H9 (cell line): ENCODE results near the gene ACP4. TPM values are rescaled to one million over a fixed set of nuclear protein-coding genes. Genes with fewer than 3 reads are reported as not detected.

Experiments used
- DNase-seq: peaks from one replicate; pipeline ENCODE4 v3.0.0-alpha.2; 2017
- H2AFZ ChIP-seq: one replicate; pipeline ENCODE4 v1.6.1; 2013; ENCODE audit warnings: mild to moderate bottlenecking, low read length, control low read depth, moderate library complexity
- H2AK5ac ChIP-seq: 2 replicates; pipeline ENCODE4 v1.6.1; 2013; ENCODE audit warnings: low read length, control low read depth, mixed read lengths; ENCODE audit not compliant: insufficient read length
- H2BK120ac ChIP-seq: one replicate; pipeline ENCODE4 v1.6.1; 2013; ENCODE audit warnings: low read depth, mild to moderate bottlenecking, low read length, control low read depth, inconsistent platforms; ENCODE audit not compliant: poor library complexity, severe bottlenecking
- H2BK12ac ChIP-seq: 2 replicates; pipeline ENCODE4 v1.6.1; 2013; ENCODE audit warnings: low read length, control low read depth, mixed read lengths, low read depth; ENCODE audit not compliant: insufficient read length
- H2BK15ac ChIP-seq: 2 replicates; pipeline ENCODE4 v1.6.1; 2013; ENCODE audit warnings: low read depth, low read length, control low read depth
- H2BK20ac ChIP-seq: one replicate; pipeline ENCODE4 v1.6.1; 2013; ENCODE audit warnings: low read depth, mild to moderate bottlenecking, low read length, control low read depth, inconsistent platforms; ENCODE audit not compliant: poor library complexity, severe bottlenecking
- H2BK5ac ChIP-seq: 2 replicates; pipeline ENCODE4 v1.6.1; 2013; ENCODE audit warnings: low read length, control low read depth, mixed read lengths; ENCODE audit not compliant: insufficient read length
- H3K14ac ChIP-seq: 2 replicates; pipeline ENCODE4 v1.6.1; 2013; ENCODE audit warnings: low read length, control low read depth; ENCODE audit not compliant: insufficient read depth
- H3K18ac ChIP-seq: 2 replicates; pipeline ENCODE4 v1.6.1; 2013; ENCODE audit warnings: low read depth, mild to moderate bottlenecking, mixed read lengths, low read length, control low read depth; ENCODE audit not compliant: insufficient read length
- H3K23ac ChIP-seq: 2 replicates; pipeline ENCODE4 v1.6.1; 2013; ENCODE audit warnings: low read length, control low read depth, mixed read lengths, low read depth; ENCODE audit not compliant: insufficient read length
- H3K23me2 ChIP-seq: 2 replicates; pipeline ENCODE4 v1.6.1; 2013; ENCODE audit warnings: low read depth, mild to moderate bottlenecking, mixed read lengths, low read length, control low read depth; ENCODE audit not compliant: insufficient read length, poor library complexity, severe bottlenecking
- H3K27ac ChIP-seq: 2 replicates; pipeline ENCODE4 v1.5.1; 2013; ENCODE audit warnings: low read length, control low read depth, mixed read lengths, low read depth; ENCODE audit not compliant: insufficient read length
- H3K27me3 ChIP-seq: 2 replicates; pipeline ENCODE4 v1.6.1; 2013; ENCODE audit warnings: low read length, control low read depth, inconsistent platforms; ENCODE audit not compliant: insufficient read depth
- H3K4ac ChIP-seq: 2 replicates; pipeline ENCODE4 v1.6.1; 2013; ENCODE audit warnings: low read depth, mild to moderate bottlenecking, control low read depth, inconsistent platforms, low read length, moderate library complexity
- H3K4me1 ChIP-seq: 2 replicates; pipeline ENCODE4 v1.6.1; 2013; ENCODE audit warnings: low read length, control low read depth, inconsistent platforms; ENCODE audit not compliant: insufficient read depth
- H3K4me2 ChIP-seq: 2 replicates; pipeline ENCODE4 v1.6.1; 2013; ENCODE audit warnings: low read length, control low read depth, mixed read lengths; ENCODE audit not compliant: insufficient read length, insufficient read depth
- H3K56ac ChIP-seq: 2 replicates; pipeline ENCODE4 v1.6.1; 2013; ENCODE audit warnings: low read depth, mild to moderate bottlenecking, mixed read lengths, low read length, control low read depth; ENCODE audit not compliant: insufficient read length
- H3K79me1 ChIP-seq: 2 replicates; pipeline ENCODE4 v1.6.1; 2013; ENCODE audit warnings: low read depth, mild to moderate bottlenecking, moderate library complexity, low read length, control low read depth, inconsistent platforms; ENCODE audit not compliant: insufficient read depth, poor library complexity, severe bottlenecking
- H3K79me2 ChIP-seq: 2 replicates; pipeline ENCODE4 v1.6.1; 2013; ENCODE audit warnings: low read length, control low read depth, inconsistent platforms; ENCODE audit not compliant: insufficient read depth
- H3K9ac ChIP-seq: 2 replicates; pipeline ENCODE4 v1.6.1; 2013; ENCODE audit warnings: low read length, control low read depth, mixed read lengths; ENCODE audit not compliant: insufficient read length; ENCODE audit errors: extremely low read depth
- H3K9me3 ChIP-seq: one replicate; pipeline ENCODE4 v1.6.1; 2013; ENCODE audit warnings: low read depth, low read length, inconsistent platforms; ENCODE audit not compliant: control insufficient read depth
- H3T11ph ChIP-seq: one replicate; pipeline ENCODE4 v1.6.1; 2013; ENCODE audit warnings: mild to moderate bottlenecking, low read length, control low read depth, inconsistent platforms
- H4K20me1 ChIP-seq: one replicate; pipeline ENCODE4 v1.6.1; 2013; ENCODE audit not compliant: control insufficient read depth, insufficient read length, insufficient read depth
- H4K5ac ChIP-seq: 2 replicates; pipeline ENCODE4 v1.6.1; 2013; ENCODE audit warnings: low read depth, mild to moderate bottlenecking, mixed read lengths, low read length, control low read depth; ENCODE audit not compliant: insufficient read length
- H4K8ac ChIP-seq: replicated peaks from 2 replicates; pipeline ENCODE4 v1.6.1; 2013; ENCODE audit warnings: low read length, control low read depth, mixed read lengths, low read depth; ENCODE audit not compliant: insufficient read length
- H4K91ac ChIP-seq: 2 replicates; pipeline ENCODE4 v1.6.1; 2013; ENCODE audit warnings: low read depth, mild to moderate bottlenecking, moderate library complexity, mixed read lengths, low read length, control low read depth; ENCODE audit not compliant: insufficient read length
- H3K27ac Mint-ChIP-seq, 3 experiments: 2 replicates in 2 of 3; 3 replicates in 1 of 3; pipeline ENCODE4 v1.8.0; 2020 to 2021; ENCODE audit warnings: mixed read lengths in 3 of 3, mild to moderate bottlenecking in 1 of 3, moderate library complexity in 1 of 3
- H3K27me3 Mint-ChIP-seq: 2 replicates; pipeline ENCODE4 v1.8.0; 2021; ENCODE audit warnings: low read depth, mild to moderate bottlenecking, moderate library complexity, mixed read lengths
- H3K36me3 Mint-ChIP-seq, 3 experiments: 2 replicates in 2 of 3; 3 replicates in 1 of 3; pipeline ENCODE4 v1.8.0; 2020 to 2021; ENCODE audit warnings: low read depth in 3 of 3, mixed read lengths in 3 of 3; ENCODE audit not compliant: insufficient read depth in 1 of 3
- H3K4me1 Mint-ChIP-seq, 2 experiments: 2 replicates each; pipeline ENCODE4 v1.8.0; 2020; ENCODE audit warnings: mixed read lengths in 2 of 2
- H3K4me3 Mint-ChIP-seq, 2 experiments: 2 replicates in 1 of 2; 3 replicates in 1 of 2; pipeline ENCODE4 v1.8.0; 2020 to 2021; ENCODE audit warnings: mild to moderate bottlenecking in 2 of 2, mixed read lengths in 2 of 2, moderate library complexity in 1 of 2
- H3K9me3 Mint-ChIP-seq, 2 experiments: 2 replicates in 1 of 2; 3 replicates in 1 of 2; pipeline ENCODE4 v1.8.0; 2020; ENCODE audit warnings: mild to moderate bottlenecking in 2 of 2, mixed read lengths in 2 of 2, moderate library complexity in 1 of 2
- WGBS: extraction: QIAGEN DNeasy Blood & Tissue Kit; methylation state at CpG from one replicate; pipeline ENCODE4 v1.1.7; 2013; ENCODE audit warnings: missing lambda C conversion rate, low lambda C conversion rate, mixed read lengths; ENCODE audit not compliant: insufficient read length; ENCODE audit errors: extremely low coverage; 5-methylcytosine and 5-hydroxymethylcytosine counted together
- total RNA-seq: library from RNA; stranded (reverse); gene quantifications from 2 replicates; pipeline ENCODE4 v1.2.1, GENCODE V29; 2021
- TF ChIP-seq, protein P1 (sequence below): fragments of 200-600 bp; sonication (generic); conservative IDR thresholded peaks from 3 replicates; pipeline ENCODE4 v1.8.0; 2021; ENCODE audit warnings: antibody characterized with exemption, mild to moderate bottlenecking

The ACP4 gene
- total RNA-seq, 1 experiment from 2014 or later = not detected

DNA sequence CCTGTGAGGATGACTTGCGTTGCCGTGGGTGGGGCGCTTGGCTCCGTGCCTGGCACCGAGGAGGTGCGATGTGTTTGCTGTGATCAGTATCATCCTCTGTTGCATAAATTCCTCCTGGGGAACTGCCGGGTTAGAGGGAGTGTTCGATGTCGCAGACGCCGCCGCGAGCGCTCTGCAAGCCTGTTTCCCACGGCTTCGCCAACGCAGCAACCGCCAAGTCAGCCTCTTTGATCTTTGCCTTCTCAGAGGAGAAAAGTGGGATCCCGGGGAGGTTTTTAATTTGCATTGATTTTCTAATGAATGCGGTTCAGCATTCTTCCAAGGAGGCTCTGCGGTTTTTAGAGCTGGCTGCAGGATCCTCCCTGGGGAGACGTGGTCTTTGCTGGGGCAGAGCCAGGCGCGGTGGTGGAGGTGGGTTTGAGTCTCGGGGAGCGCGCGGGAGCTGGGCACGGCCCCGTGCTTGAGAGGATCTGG lies 12.3 kb upstream of the ACP4 start:
- Histone ChIP-seq H3K9me3 (no peaks in the 10 kb centered on the region), H3K18ac (no peak overlapping the region), H2AK5ac (no peak overlapping the region), H3K56ac (no peak overlapping the region), H2BK120ac (no peak overlapping the region), H3K79me1 (no peaks in the 10 kb centered on the region), H3K23me2 (no peaks in the 10 kb centered on the region), H3K14ac (no peak overlapping the region), H4K20me1 (no peaks in the 10 kb centered on the region), H2BK20ac (no peak overlapping the region), H4K8ac (no peak overlapping the region), H2BK12ac (no peak overlapping the region), H4K91ac (no peak overlapping the region), H4K5ac (no peak overlapping the region), H3K4me1 (peaks cover 2% of the 10 kb centered on the region; the same call in 1 of the 2 replicates), H3K9ac (no peak overlapping the region), H3K79me2 (no peaks in the 10 kb centered on the region), H2AFZ (no peak overlapping the region), H3T11ph (no peak overlapping the region), H3K4me2 (peak overlapping the region; percentile 58), H3K23ac (no peak overlapping the region), H3K27me3 (peaks cover 17% of the 10 kb centered on the region; the same call in 1 of the 2 replicates), H3K27ac (no peak overlapping the region), H2BK15ac (no peak overlapping the region), H3K4ac (no peak overlapping the region), H2BK5ac (no peak overlapping the region)
- Mint-ChIP-seq H3K9me3 (peaks cover 2 to 8% of the 10 kb centered on the region in 2 experiments; a peak in 4 of 5 replicates), H3K4me1 (peaks cover 14 to 27% of the 10 kb centered on the region in 2 experiments), H3K36me3 (no peaks in the 10 kb centered on the region), H3K4me3 (peak overlapping the region; percentile 19 to 72; a peak in 3 of 5 replicates), H3K27ac (no peak overlapping the region), H3K27me3 (peaks cover 100% of the 10 kb centered on the region)
- WGBS = no CpG with 5 or more reads among the region's 30 CpGs
- DNase-seq = peak; percentile 79
- TF ChIP-seq, protein P1, sequence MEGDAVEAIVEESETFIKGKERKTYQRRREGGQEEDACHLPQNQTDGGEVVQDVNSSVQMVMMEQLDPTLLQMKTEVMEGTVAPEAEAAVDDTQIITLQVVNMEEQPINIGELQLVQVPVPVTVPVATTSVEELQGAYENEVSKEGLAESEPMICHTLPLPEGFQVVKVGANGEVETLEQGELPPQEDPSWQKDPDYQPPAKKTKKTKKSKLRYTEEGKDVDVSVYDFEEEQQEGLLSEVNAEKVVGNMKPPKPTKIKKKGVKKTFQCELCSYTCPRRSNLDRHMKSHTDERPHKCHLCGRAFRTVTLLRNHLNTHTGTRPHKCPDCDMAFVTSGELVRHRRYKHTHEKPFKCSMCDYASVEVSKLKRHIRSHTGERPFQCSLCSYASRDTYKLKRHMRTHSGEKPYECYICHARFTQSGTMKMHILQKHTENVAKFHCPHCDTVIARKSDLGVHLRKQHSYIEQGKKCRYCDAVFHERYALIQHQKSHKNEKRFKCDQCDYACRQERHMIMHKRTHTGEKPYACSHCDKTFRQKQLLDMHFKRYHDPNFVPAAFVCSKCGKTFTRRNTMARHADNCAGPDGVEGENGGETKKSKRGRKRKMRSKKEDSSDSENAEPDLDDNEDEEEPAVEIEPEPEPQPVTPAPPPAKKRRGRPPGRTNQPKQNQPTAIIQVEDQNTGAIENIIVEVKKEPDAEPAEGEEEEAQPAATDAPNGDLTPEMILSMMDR = no peak
